Liver (tissue), 9 donors: Measurements from ENCODE around the gene POLH. TPM values are rescaled to one million over a fixed set of nuclear protein-coding genes. Genes with fewer than 3 reads are reported as not detected.

Source experiments
- DNase-seq: peaks from one replicate; pipeline ENCODE4 v3.0.0-alpha.2; 2017; ENCODE audit warnings: low spot score
- H3K27ac ChIP-seq, 2 donors: one replicate each; pipeline ENCODE4 v1.7.0; 2013; ENCODE audit warnings: inconsistent platforms in 2 of 2, low read length in 2 of 2, control low read depth in 1 of 2, low read depth in 1 of 2, mild to moderate bottlenecking in 1 of 2
- H3K27me3 ChIP-seq, 4 donors: one replicate each; pipeline versions ENCODE4 v1.6.1 to v1.7.0; 2013; ENCODE audit warnings: low read length in 3 of 4, inconsistent platforms in 1 of 4, mild to moderate bottlenecking in 1 of 4, moderate library complexity in 1 of 4; ENCODE audit not compliant: control insufficient read depth in 4 of 4, insufficient read depth in 4 of 4
- H3K36me3 ChIP-seq, 4 donors: one replicate each; pipeline versions ENCODE4 v1.6.1 to v1.7.0; 2013; ENCODE audit warnings: low read length in 3 of 4, mild to moderate bottlenecking in 3 of 4, low read depth in 1 of 4, moderate library complexity in 1 of 4; ENCODE audit not compliant: control insufficient read depth in 4 of 4, insufficient read depth in 3 of 4
- H3K4me1 ChIP-seq, 4 donors: one replicate each; pipeline versions ENCODE4 v1.6.1 to v1.7.0; 2013; ENCODE audit warnings: low read length in 3 of 4, mild to moderate bottlenecking in 3 of 4, moderate library complexity in 1 of 4; ENCODE audit not compliant: control insufficient read depth in 4 of 4, insufficient read depth in 4 of 4
- H3K4me3 ChIP-seq, 3 donors: one replicate each; pipeline versions ENCODE4 v1.6.1 to v1.7.0; 2013; ENCODE audit warnings: low read length in 3 of 3, control low read depth in 1 of 3, low read depth in 1 of 3, mild to moderate bottlenecking in 1 of 3
- H3K9ac ChIP-seq, 2 donors: one replicate each; pipeline ENCODE4 v1.7.0; 2013; ENCODE audit warnings: low read length in 2 of 2, mild to moderate bottlenecking in 2 of 2, moderate library complexity in 2 of 2, control low read depth in 1 of 2, low read depth in 1 of 2
- H3K9me3 ChIP-seq, 4 donors: one replicate each; pipeline versions ENCODE4 v1.6.1 to v1.7.0; 2013; ENCODE audit warnings: low read length in 3 of 4; ENCODE audit not compliant: control insufficient read depth in 4 of 4
- ATF3 ChIP-seq: IDR thresholded peaks from 2 replicates; pipeline ENCODE4 v1.6.1; 2016; ENCODE audit warnings: antibody characterized with exemption
- CTCF ChIP-seq: fragments of 150-350 bp; IDR thresholded peaks from 2 replicates; pipeline ENCODE4 v1.5.1; 2017; ENCODE audit warnings: improper control_type of control experiment, low read depth, low read length; ENCODE audit not compliant: missing input control
- EGR1 ChIP-seq, 2 donors: IDR thresholded peaks; 2 replicates each; pipeline ENCODE4 v1.6.1; 2016 to 2018; ENCODE audit warnings: antibody characterized with exemption in 2 of 2, low read depth in 2 of 2
- FOXA1 ChIP-seq: IDR thresholded peaks from 2 replicates; pipeline ENCODE4 v1.6.1; 2016; ENCODE audit warnings: antibody characterized with exemption
- FOXA2 ChIP-seq: IDR thresholded peaks from 2 replicates; pipeline ENCODE4 v1.6.1; 2016; ENCODE audit warnings: antibody characterized with exemption
- GABPA ChIP-seq, 2 donors: IDR thresholded peaks in 1 of 2; conservative IDR thresholded peaks in 1 of 2; 2 replicates each; pipeline ENCODE4 v1.6.1; 2016; ENCODE audit warnings: antibody characterized with exemption in 2 of 2, mild to moderate bottlenecking in 1 of 2, moderate library complexity in 1 of 2
- HNF4A ChIP-seq, 2 donors: conservative IDR thresholded peaks; 2 replicates each; pipeline ENCODE4 v1.6.1; 2016; ENCODE audit warnings: antibody characterized with exemption in 2 of 2, mild to moderate bottlenecking in 2 of 2
- HNF4G ChIP-seq: IDR thresholded peaks from 2 replicates; pipeline ENCODE4 v1.6.1; 2016; ENCODE audit warnings: antibody characterized with exemption
- NR2F2 ChIP-seq: IDR thresholded peaks from 2 replicates; pipeline ENCODE4 v1.6.1; 2016; ENCODE audit warnings: antibody characterized with exemption
- RAD21 ChIP-seq, 2 donors: IDR thresholded peaks; 2 replicates each; pipeline ENCODE4 v1.6.1; 2016; ENCODE audit warnings: antibody characterized with exemption in 2 of 2, mild to moderate bottlenecking in 2 of 2
- REST ChIP-seq: IDR thresholded peaks from 2 replicates; pipeline ENCODE4 v1.6.1; 2016; ENCODE audit warnings: antibody characterized with exemption, mild to moderate bottlenecking
- RXRA ChIP-seq, 2 donors: IDR thresholded peaks; 2 replicates each; pipeline ENCODE4 v1.6.1; 2017 to 2018; ENCODE audit warnings: antibody characterized with exemption in 2 of 2, mild to moderate bottlenecking in 1 of 2
- WGBS: extraction: QIAGEN DNeasy Blood & Tissue Kit; methylation state at CpG from one replicate; pipeline ENCODE4 v1.1.7; 2013; 5-methylcytosine and 5-hydroxymethylcytosine counted together
- polyA plus RNA-seq, 2 donors: library from polyadenylated mRNA; stranded (reverse) in 1 of 2; unstranded in 1 of 2; fragments of 200-250 nt in 1 of 2; fragments of >200 nt in 1 of 2; fragmentation: Nextera tagmentation in 1 of 2; extraction: Ambion mirVana in 1 of 2; gene quantifications; one replicate each; pipeline versions ENCODE4 v1.2.1 to v1.2.3, GENCODE V29; 2013 to 2015
- total RNA-seq, 2 donors: library from RNA; depleted of rRNA; stranded (reverse); fragments of >200 nt; gene quantifications; one replicate each; pipeline ENCODE4 v1.2.3, GENCODE V29; 2014
- donor health status: healthy.
- donor health status: healthy.
- donor health status: healthy.
- donor health status: healthy.
- donor health status: healthy.

Gene POLH
- total and polyA plus RNA-seq, 4 donors, result 1.9 to 7.5 (median 4.7) TPM

GRCh38 chr6:43623880-43624785, 48.1 kb downstream of the POLH start (continued):
- no peak for TF ChIP-seq REST

- Histone ChIP-seq H3K27me3 (no peaks in the 10 kb centered on the region), H3K9me3 (no peaks in the 10 kb centered on the region), H3K36me3 (peaks cover 3 to 48% (median 29%) of the 10 kb centered on the region in 4 donors), H3K27ac (no peak overlapping the region), H3K4me1 (peaks cover 0 to 22% (median 11%) of the 10 kb centered on the region in 4 donors), H3K4me3 (no peak overlapping the region), H3K9ac (no peak overlapping the region)
- WGBS, result 92% methylated on average over 7 of the region's 7 CpGs
- DNase-seq, result no peak
- TF ChIP-seq CTCF (no peak), REST (no peak), RXRA (IDR thresholded peaks at IDR 0.05) (no peak)
Observed at GRCh38 chr6:43624786-43625288, 48.9 kb downstream of the POLH start.

- Histone ChIP-seq H3K4me1 (peaks cover 0 to 23% (median 14%) of the 10 kb centered on the region in 4 donors), H3K4me3 (no peak overlapping the region), H3K27me3 (no peaks in the 10 kb centered on the region), H3K27ac (no peak overlapping the region), H3K36me3 (peaks cover 3 to 47% (median 27%) of the 10 kb centered on the region in 4 donors), H3K9ac (no peak overlapping the region), H3K9me3 (no peaks in the 10 kb centered on the region)
- DNase-seq, result no peak
- TF ChIP-seq RXRA (IDR thresholded peaks at IDR 0.05) (no peak), HNF4A (conservative IDR thresholded peaks at IDR 0.05) (no peak), FOXA2 (no peak), NR2F2 (no peak), HNF4G (no peak), REST (no peak), EGR1 (IDR thresholded peaks at IDR 0.05; ENCODE audit: low read depth in 2 of 2) (no peak), ATF3 (no peak), RAD21 (IDR thresholded peaks at IDR 0.05) (no peak), GABPA (IDR thresholded peaks at IDR 0.05 in 1 of 2, conservative IDR thresholded peaks at IDR 0.05 in 1 of 2) (no peak), FOXA1 (no peak)
- 96% methylated on average over 16 of the region's 16 CpGs for WGBS
Observed at GRCh38 chr6:43625393-43625992, 49.5 kb downstream of the POLH start.
